ENCODE data around the gene BCAR1.

BCAR1 gene

GRCh38 chr16:75179208-75179607 is 72.2 kb downstream of the BCAR1 start:
- DNase-seq (ENCODE audit: extremely low read depth in 1 of 2, low read depth in 1 of 2), result no peak
